Measurements from ENCODE around the gene PI4K2A.
"Not testable (repeated sequence)": the region's sequence is repeated elsewhere in the genome, so short reads cannot be mapped to it uniquely, and the experiment has no call there.

The PI4K2A gene

DNA sequence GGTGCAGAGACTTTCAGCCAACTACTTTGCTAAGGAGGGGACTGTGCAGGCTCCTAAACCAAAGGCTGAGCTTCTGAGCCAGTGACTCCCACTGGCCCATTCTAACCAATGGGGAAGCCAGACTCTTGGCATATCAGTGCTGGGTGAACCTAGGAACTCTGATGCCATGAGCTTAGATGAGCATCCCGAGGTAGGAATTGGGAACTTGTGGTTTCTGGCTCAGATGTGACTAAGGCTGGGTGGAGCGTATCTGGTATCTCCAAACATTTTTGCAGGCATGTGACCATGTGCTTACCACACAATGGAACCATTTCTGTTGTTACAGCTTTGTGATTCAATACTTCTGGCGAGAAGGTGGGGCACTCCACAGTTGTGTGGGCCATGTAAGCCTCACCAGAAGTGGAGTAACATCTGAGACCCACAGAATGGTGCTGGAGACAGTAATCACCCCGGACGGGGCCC is 49.1 kb downstream of the PI4K2A start:
- H3K4me3 ChIP-seq (ENCODE audit: low read length) = no peak overlapping the region
- no peak for DNase-seq (ENCODE audit: low read depth, low spot score)

DNA sequence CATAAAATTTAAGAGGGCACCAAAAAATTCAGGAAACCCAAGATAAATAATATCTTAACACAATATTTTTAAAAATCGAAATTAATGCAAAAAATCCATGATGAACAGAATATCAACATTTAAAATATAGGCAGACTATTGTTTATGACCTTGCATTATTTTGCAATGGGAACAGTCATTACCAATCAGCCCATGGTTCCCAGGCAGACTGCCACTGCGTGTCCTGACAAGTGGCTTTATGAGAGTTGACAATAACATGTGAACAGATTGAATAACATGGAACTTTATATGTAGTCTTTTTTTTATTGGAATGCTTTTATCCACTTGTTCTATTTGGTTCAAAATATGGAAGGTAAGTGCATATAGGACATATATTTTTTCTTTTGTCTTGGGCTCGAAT is 49.7 kb downstream of the PI4K2A start:
- H3K4me3 ChIP-seq (ENCODE audit: low read length) = no peak overlapping the region
- DNase-seq (ENCODE audit: low read depth, low spot score) = no peak

DNA sequence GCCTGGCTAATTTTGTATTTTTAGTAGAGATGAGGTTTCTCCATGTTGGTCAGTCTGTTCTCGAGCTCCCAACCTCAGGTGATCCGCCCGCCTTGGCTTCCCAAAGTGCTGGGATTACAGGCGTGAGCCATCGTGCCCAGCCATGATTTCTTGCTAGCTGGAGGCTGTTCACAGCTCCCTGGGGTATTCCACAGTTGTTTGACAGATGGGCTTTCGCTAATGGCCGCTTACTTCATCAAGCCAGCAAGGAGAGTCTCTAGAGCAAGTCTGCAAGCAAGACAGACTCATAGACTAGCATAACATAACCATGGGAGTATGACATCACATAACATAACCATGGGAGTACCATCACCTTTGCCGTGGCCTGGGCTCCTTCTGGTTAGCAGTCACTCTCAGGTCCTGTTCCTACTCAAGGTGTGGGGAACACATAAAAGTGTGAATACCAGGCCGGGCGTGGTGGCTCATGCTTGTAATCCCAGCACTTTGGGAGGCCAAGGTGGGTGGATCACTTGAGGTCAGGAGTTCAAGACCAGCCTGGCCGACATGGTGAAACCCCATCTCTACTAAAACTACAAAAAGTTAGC is 57.7 kb downstream of the PI4K2A start:
- DNase-seq (ENCODE audit: low read depth, low spot score); H3K4me3 ChIP-seq (ENCODE audit: low read length): not testable (repeated sequence)

DNA sequence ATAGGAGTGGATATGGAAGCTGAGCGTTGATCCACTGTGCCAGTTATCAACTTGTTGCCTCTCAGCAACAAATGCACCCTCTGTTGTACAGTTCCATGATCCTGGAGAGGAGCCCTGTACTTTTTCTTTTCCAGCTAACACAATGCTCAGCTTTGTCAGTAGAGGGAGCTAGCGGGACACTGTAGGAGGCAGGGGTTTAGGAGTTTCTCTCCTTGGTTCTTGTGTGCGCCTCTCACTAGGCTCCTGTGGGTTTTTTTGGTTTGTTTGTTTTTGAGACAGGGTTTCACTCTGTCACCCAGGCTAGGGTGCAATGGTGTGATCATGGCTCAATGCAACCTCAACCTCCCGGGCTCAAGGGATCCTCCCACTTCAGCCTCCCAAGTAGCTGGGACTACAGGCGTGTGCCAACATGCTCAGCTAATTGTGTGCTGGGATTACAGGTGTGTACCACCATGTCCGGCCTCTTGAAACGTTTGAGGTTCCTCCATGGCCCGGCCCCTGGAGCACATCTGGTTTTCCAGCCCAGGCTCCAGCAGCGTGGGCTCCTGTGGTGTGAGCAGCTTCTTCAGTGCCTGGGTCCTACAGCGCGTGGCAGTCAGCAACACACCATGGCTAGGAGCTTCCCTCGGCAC is 61.1 kb downstream of the PI4K2A start:
- DNase-seq (ENCODE audit: low read depth, low spot score) = peak; percentile 60

DNA sequence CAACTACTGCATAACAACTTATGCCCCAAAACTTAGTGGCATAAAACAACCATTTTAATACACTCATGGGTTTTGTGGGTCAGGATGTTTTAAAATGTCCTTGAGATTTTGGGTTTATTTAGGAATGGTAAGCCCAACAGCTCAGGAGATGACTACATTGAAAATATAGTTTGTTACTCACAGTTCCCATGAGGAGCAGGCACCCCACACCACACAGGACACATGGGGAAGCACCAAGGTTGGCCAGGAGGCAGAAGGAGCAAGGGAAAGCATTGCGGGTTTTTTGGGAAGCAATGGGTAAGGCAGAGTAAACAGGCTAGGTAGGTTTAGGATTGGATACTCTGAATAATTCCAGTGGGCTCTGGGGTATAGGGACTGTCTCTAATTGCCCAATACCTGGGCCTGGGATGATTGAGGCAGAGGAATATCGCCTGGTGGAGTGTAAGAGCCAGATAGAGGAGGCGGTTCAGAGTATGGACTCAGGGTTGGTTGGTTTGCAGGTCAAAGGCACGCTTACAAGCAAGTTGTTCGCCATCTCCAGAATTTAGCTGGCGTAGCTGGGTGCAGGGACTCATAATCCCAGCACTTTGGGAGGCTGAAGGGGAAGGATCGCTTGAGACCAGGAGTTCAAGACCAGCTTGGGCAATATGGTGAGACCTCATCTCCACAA is 63.1 kb downstream of the PI4K2A start:
- no peak for DNase-seq (ENCODE audit: low read depth, low spot score)
- H3K4me3 ChIP-seq (ENCODE audit: low read length) = no peak overlapping the region

More for the DNA sequence above, 61.1 kb downstream of the PI4K2A start:
- no peak overlapping the region for H3K4me3 ChIP-seq (ENCODE audit: low read length)

DNA sequence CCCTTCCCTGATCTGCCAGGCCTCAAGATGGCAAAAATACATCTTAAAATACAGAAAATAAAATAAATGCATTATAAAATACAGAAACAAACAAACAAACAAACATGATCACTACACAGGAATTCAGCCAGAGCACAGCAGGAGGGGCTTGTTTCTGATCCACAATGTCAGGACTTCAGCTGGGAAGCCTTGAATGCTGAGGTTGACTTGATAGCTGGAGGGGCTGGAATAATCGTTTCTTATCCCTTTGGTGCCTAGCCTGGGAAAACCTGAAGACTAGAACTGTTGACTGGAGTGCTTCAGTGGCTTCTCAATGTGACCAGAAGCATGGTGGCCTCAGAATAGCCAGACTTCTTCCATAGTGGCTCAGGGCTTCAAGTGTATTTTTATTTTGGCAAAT is 63.9 kb downstream of the PI4K2A start:
- no peak for DNase-seq (ENCODE audit: low read depth, low spot score)
- no peak overlapping the region for H3K4me3 ChIP-seq (ENCODE audit: low read length)

DNA sequence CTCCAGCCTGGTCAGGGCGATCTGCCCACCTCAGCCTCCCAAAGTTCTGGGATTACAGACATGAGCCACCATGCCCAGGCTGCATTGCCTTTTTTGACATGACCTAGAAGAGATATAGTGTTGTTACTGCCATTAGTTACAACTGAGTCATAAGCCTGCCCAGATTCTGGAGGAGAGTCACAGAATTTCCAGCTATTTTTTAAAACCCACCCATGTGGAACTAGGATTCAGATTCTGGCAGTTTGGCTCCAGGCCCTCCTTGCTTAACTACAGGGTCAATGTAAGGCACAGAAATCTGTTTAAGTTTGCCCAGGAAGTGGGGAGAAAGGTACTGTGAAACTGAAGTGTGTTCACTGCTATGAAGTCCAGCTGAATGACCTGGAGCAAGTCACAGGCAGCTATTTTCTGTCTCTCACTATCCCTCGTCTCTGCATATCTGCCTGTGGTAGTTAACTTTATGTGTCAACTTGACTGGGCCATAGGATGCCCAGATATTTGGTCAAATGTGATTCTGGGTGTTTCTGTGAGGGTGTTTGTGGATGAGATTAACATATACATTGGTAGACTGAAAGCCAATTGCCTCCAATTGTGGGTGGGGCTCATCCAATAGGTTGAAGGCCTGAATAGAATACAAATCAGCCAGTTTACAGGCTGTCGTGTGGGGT is 64.7 kb downstream of the PI4K2A start:
- H3K4me3 ChIP-seq (ENCODE audit: low read length) = no peak overlapping the region
- no peak for DNase-seq (ENCODE audit: low read depth, low spot score)

DNA sequence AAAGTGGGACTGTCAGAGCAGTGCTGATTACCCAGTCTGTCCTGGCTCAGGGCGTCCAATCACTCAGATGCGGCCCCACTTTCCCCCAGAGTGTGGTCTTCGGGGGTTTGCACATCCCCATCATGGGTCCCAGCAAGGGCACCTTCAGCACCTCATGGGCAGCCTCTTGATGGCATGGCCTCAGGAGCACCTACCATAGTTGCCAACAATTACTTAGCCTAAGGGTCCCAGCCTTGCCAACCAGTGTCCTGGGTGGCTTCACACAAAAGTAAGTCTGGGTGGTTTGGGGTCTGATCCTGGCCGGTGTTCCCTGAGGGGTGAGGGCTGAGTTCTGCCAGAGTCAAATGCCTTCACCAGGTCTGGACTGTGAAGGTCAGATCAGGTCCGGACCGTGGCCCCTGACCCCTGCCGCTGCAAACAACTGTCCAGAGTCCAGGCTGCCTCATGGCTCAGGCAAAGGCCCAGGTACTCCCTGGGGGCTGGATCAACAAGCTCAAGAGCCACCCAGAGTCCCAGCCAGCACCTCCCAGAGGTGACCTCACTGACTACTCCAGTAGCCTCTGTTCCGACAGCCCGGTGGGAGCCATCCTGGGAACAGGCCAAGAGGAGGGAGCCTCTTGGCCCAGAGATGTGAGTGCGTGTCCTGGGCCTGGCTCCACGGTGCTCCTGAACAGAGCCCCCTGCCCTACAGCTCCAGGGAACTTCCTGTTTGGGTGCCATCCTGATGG is 66.8 kb downstream of the PI4K2A start:
- no peak overlapping the region for H3K4me3 ChIP-seq (ENCODE audit: low read length)
- no peak for DNase-seq (ENCODE audit: low read depth, low spot score)

DNA sequence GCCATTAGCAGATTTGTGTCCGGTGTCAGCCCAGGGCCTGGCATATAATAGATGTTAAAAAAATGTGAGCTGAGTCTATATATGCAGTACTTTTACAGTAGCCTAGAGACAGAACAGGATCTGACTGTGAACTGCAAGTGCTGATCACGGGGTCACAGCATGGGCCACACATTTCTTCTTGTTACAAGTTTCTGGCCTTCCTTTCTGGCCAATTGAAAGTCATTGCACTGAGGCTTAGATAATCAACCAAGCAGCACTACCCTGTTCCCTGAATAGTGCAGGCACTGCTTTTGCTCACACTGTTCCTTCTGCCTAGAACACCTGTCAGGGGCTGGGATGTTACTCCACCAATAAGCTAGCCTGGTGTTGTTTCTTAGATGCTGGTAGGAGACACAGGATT is 67.7 kb downstream of the PI4K2A start:
- DNase-seq (ENCODE audit: low read depth, low spot score) = no peak
- no peak overlapping the region for H3K4me3 ChIP-seq (ENCODE audit: low read length)

DNA sequence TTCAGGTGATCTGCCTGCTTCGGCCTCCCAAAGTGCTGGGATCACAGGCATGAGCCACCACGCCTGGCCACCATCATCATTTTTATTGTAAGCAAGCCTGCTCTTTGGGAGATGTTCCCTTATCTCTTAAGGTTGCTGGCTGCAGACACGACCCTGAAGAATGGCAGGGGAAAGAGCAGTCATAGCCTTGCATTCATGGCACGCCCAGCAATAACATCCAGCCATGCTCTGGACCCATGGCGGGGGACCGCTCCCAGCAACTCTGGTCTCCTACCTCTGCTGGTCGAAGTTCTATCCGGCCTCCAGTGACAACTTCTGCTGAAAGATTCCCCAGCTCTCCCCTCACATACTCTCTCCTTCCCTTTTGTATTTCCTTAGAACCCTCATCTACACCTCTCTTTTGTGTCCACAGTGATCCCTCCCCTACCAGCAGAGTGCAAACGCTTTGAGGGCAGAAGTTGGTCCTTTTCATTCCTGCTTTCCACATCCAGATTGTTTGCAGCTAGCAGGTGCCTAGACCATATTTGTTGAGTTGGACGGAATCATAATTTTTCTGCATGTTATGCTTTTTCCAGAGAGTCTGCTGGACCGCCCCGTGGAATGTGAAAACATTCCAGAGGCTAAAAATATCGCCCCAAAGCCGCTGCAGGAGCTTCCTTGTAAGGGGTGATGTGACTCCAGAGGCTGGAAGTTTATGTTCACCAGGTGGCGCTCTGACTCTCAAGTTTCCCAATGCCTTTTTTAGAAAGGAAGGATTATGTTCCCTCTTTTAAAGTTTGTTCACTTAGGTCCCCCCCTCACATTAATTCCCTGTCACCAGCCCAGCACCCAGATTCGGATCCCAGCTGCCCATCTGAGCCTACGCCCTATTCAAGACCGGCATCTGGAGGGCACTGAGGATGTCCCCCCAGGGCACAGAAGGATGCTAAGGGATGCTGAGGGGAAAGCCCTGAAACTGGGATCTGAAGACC is 68.8 kb downstream of the PI4K2A start:
- no peak overlapping the region for H3K4me3 ChIP-seq (ENCODE audit: low read length)
- no peak for DNase-seq (ENCODE audit: low read depth, low spot score)

DNA sequence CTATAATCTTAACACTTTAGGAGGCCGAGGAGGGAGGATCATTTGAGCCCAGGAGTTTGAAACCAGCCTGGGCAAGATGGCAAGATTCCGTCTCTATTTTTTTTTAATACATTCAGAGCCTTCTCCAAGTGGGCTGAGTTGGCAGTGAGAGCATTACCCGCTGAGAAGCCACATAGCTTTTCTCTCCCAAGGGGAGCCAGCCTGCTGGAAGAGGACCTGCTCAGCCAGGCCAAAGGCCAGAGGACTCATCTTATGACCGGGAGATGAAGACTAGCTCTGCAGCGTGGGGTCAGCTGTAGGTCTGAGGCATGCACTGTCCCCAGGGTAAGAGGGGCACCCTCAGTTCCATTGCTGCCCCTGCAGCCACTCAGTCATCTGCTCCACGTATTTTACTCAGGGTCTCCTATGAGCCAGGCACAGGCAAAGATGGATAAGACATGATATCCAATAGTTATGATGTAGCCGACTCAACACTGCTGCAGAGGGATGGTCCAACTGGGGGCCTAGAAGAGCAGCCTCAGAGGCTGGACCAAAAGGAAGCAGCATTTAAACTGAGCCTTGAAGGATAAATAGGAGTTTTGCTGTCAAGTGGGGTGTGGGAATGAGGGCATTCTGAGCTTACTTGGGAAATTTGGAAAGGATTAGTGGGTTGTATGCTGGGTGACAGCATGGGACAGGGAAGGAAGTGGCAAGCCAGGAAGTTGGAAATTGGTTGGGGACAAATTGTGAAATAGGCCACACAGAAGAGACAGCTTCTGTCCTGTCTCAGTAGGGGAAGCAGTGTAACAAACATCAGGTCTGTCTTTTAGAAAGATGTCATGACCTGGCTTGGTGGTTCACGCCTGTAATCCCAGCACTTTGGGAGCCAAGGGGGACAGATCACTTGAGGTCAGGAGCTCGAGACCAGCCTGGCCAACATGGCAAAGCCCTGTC is 71.4 kb downstream of the PI4K2A start:
- no peak for DNase-seq (ENCODE audit: low read depth, low spot score)
- H3K4me3 ChIP-seq (ENCODE audit: low read length) = no peak overlapping the region

DNA sequence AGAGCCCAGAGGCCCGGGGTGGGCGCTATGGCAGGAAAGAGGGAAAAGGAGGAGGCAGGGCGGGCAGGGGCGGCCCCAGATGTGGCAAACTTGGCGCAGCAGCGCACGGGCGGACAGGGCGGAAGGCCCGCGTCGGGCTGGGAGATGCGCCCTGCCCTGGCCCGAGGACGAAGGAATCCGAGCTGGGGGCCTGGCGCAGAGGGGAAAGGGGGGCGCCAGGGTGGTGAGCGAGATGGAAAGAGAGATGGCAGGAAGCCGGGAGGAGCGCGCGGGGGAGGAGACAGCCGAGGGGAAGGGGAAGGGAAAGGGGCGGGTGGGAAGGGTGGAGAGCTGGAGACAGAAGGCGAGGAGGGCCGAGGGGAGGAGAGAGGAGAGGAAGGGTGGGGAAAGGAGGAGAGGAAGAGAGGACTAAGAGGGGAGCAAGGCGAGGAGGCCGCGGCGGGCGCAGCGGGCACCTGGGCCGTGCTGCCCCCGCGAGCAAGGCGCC is 72.9 kb downstream of the PI4K2A start, which contains the start of gene MARVELD1:
MARVELD1 (plus strand) TSS at position 392 of the 487 bp plus-strand sequence. CDS start 147 bp downstream, outside the sequence.
- DNase-seq (ENCODE audit: low read depth, low spot score) = peak; percentile 32
- H3K4me3 ChIP-seq (ENCODE audit: low read length) = peak within 1 kb of the TSS; percentile 77

DNA sequence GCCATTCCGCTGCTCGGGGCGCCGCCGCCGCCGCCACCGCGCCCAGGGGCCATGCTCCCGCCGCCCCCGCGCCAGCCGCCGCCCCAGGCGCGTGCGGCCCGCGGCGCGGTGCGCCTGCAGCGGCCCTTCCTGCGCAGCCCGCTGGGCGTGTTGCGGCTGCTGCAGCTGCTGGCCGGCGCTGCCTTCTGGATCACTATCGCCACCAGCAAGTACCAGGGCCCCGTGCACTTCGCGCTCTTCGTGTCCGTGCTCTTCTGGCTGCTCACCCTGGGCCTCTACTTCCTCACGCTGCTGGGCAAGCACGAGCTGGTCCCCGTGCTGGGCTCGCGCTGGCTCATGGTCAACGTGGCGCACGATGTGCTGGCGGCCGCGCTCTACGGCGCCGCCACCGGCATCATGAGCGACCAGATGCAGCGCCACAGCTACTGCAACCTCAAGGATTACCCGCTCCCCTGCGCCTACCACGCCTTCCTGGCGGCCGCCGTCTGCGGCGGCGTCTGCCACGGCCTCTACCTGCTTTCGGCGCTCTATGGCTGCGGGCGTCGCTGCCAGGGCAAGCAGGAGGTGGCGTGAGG is 73.4 kb downstream of the PI4K2A start:
- H3K4me3 ChIP-seq (ENCODE audit: low read length) = peak overlapping the region; percentile 77

DNA sequence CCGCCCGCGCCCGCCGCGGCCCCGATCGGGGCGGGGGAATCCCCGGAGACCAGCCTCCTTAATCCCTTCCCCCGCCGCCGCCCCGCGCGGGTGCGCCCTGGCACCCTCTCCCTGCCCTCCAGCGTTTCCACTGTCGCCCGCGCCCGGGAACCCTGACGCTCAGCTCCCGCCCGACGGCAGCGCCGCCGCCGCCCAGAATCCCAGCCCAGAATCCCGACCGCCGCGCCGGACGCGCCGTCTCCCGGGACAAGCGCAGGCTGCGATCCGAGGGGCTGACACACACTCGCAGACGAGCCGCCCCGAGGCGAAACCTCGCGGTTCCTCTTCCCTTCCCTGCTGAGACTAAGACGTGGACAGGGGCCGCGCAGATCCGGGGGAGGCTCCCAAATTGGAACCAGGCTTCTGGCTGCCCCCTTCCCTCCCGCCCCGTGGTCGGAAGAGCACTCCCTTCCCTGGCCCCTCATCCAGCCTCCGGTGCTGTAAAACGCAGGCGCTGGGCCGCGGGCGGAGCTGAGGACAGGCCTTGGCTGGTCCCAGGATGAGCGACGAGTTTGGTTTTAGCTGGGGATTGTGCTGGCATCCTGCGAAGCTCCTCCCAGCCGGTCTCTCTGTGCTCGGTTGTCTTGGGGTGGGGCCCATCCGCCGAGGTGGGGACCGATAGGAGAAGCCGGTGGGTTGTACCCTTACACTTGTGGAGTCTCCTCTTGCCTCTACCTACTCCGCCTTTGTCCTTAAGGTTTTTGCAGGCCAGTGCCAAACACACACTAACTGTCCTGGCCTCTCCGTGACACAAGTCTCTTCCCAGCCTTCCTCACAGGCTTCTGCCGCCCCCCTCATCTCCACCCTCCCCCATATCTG is 74.2 kb downstream of the PI4K2A start:
- H3K4me3 ChIP-seq (ENCODE audit: low read length) = peak overlapping the region; percentile 77
- no peak for DNase-seq (ENCODE audit: low read depth, low spot score)

More for the DNA sequence above, 73.4 kb downstream of the PI4K2A start:
- DNase-seq (ENCODE audit: low read depth, low spot score) = peak; percentile 41

DNA sequence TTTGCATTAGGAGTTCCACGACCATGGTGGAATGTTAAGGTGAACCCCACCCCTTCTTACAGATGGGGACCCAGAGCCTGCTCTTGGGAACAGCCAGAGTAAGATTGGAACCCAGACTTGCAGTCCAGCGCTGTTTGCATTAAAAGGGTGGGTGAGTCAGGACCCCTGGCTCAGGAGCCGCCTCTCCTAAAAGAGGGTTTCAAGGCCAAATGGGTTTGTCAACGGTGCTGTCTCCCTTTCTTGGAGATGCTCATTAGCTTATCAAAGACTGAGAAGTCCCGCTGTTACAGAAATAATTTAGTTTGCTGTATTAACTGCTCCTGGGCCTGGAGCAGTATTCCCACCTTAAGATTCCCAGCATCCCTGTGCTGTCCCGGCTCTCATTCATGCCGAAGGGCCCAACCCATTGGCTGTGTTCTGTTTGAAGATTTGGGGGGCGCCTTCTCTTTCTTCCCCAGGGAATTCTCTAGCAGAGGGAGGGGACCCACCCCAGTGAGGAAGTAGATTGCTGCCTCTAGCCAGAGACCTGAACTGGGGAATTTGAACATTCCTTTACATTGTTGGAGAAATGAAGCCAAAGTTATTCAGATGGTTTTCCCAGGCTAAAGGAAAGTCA is 74.9 kb downstream of the PI4K2A start:
- DNase-seq (ENCODE audit: low read depth, low spot score) = no peak
- H3K4me3 ChIP-seq (ENCODE audit: low read length) = no peak overlapping the region

All from Jurkat, Clone E6-1 (cell line).